Smooth muscle cell (in vitro differentiated cells): ENCODE measurements around the gene SPPL2B. TPM values are rescaled to one million over a fixed set of nuclear protein-coding genes. Genes with fewer than 3 reads are reported as not detected.

Experiments
- DNase-seq: peaks from one replicate; lab custom pipeline; 2025; ENCODE audit not compliant: unreplicated experiment; lab: John Stamatoyannopoulos, UW
- H2AFZ ChIP-seq: fragments of 200-600 bp; sonication (generic); 2 replicates; pipeline ENCODE4 v1.6.0; 2016; ENCODE audit warnings: antibody characterized with exemption, low read depth, mild to moderate bottlenecking
- H3F3A ChIP-seq: fragments of 200-600 bp; sonication (generic); 2 replicates; pipeline ENCODE4 v1.6.0; 2017; ENCODE audit warnings: antibody characterized with exemption, low read depth
- H3K27ac ChIP-seq: fragments of 200-600 bp; sonication (generic); 2 replicates; pipeline ENCODE4 v1.5.1; 2016; ENCODE audit warnings: low read depth, mild to moderate bottlenecking
- H3K27me3 ChIP-seq: fragments of 200-600 bp; sonication (generic); 2 replicates; pipeline ENCODE4 v1.6.1; 2016; ENCODE audit warnings: low read depth, mild to moderate bottlenecking
- H3K36me3 ChIP-seq: fragments of 200-600 bp; sonication (generic); 2 replicates; pipeline ENCODE4 v1.5.1; 2016; ENCODE audit warnings: low read depth
- H3K4me1 ChIP-seq: fragments of 200-600 bp; sonication (generic); 2 replicates; pipeline ENCODE4 v1.5.1; 2016; ENCODE audit warnings: low read depth
- H3K4me2 ChIP-seq: fragments of 200-600 bp; sonication (generic); 2 replicates; pipeline ENCODE4 v1.6.0; 2016; ENCODE audit warnings: mild to moderate bottlenecking
- H3K4me3 ChIP-seq: fragments of 200-600 bp; sonication (generic); 2 replicates; pipeline ENCODE4 v1.5.1; 2016; ENCODE audit warnings: mild to moderate bottlenecking
- H3K79me2 ChIP-seq: fragments of 200-600 bp; sonication (generic); 2 replicates; pipeline ENCODE4 v1.6.0; 2016; ENCODE audit warnings: low read depth, mild to moderate bottlenecking
- H3K9ac ChIP-seq: fragments of 200-600 bp; sonication (generic); 2 replicates; pipeline ENCODE4 v1.6.0; 2016; ENCODE audit warnings: low read depth
- H3K9me3 ChIP-seq: fragments of 200-600 bp; sonication (generic); replicated peaks from 2 replicates; pipeline ENCODE4 v1.5.1; 2016; ENCODE audit warnings: low read depth
- H4K20me1 ChIP-seq: fragments of 200-600 bp; sonication (generic); 2 replicates; pipeline ENCODE4 v1.6.0; 2016; ENCODE audit warnings: low read depth
- WGBS: methylation state at CpG from one replicate; pipeline ENCODE4 v1.1.7; 2016; ENCODE audit warnings: low lambda C conversion rate; 5-methylcytosine and 5-hydroxymethylcytosine counted together
- polyA plus RNA-seq: library from polyadenylated mRNA; unstranded; fragments of >200 nt; fragmentation: Nextera tagmentation; extraction: Ambion mirVana; gene quantifications from 2 replicates; pipeline ENCODE4 v1.2.1, GENCODE V29; 2016
- total RNA-seq: library from RNA; depleted of rRNA; stranded (reverse); fragments of >200 nt; gene quantifications from 2 replicates; pipeline ENCODE4 v1.2.3, GENCODE V29; 2014
- TF ChIP-seq, protein P1 (sequence below): fragments of 200-600 bp; sonication (generic); IDR thresholded peaks from 2 replicates; pipeline ENCODE4 v1.5.1; 2017; ENCODE audit warnings: borderline replicate concordance, mild to moderate bottlenecking, antibody characterized with exemption; ENCODE audit not compliant: insufficient read depth, poor library complexity, severe bottlenecking

Gene SPPL2B
- total and polyA plus RNA-seq, 2 experiments from 2014 or later = 53.6 to 54.7 TPM

DNA sequence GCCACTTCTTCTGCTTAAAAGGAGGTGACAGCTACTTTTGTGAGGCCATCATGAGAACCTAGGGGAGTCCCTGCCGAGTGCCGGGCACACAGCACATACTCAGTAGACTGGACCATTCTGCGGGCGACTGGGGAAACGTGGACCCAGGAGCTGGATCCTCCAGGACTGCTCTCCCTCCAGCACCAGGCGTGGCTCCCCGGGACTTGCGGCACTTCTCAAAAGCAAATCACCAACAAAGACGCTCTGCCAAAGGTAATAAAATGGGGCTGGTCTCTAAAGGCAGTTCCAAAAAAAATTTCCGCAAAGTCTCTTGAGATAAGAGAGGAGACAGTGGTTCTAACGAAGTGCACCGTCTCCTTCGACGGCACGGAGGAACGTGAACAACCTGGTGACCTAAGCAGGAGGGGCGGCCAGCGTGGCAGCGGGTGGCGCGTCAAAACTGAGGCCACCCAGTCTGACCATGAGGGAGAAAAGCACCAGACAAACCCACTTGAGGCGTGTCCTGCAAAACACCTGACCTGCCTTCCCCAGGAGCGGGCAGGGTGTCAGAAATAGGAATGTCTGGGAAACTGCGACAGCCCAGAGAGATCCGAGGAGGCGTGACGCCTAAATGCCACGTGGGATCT is 30.2 kb downstream of the SPPL2B start:
- Histone ChIP-seq H3K36me3 (no peaks in the 10 kb centered on the region), H3K9me3 (no peaks in the 10 kb centered on the region), H3K9ac (no peak overlapping the region), H3K4me1 (no peaks in the 10 kb centered on the region), H3K27ac (no peak overlapping the region), H3F3A (no peaks in the 10 kb centered on the region), H3K4me2 (no peak overlapping the region), H3K27me3 (peaks cover 26% of the 10 kb centered on the region), H4K20me1 (no peaks in the 10 kb centered on the region), H3K79me2 (no peaks in the 10 kb centered on the region), H2AFZ (no peak overlapping the region), H3K4me3 (no peak overlapping the region)
- TF ChIP-seq, protein P1, sequence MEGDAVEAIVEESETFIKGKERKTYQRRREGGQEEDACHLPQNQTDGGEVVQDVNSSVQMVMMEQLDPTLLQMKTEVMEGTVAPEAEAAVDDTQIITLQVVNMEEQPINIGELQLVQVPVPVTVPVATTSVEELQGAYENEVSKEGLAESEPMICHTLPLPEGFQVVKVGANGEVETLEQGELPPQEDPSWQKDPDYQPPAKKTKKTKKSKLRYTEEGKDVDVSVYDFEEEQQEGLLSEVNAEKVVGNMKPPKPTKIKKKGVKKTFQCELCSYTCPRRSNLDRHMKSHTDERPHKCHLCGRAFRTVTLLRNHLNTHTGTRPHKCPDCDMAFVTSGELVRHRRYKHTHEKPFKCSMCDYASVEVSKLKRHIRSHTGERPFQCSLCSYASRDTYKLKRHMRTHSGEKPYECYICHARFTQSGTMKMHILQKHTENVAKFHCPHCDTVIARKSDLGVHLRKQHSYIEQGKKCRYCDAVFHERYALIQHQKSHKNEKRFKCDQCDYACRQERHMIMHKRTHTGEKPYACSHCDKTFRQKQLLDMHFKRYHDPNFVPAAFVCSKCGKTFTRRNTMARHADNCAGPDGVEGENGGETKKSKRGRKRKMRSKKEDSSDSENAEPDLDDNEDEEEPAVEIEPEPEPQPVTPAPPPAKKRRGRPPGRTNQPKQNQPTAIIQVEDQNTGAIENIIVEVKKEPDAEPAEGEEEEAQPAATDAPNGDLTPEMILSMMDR = no peak
- 88% methylated on average over 28 of the region's 28 CpGs for WGBS
- no peak for DNase-seq

DNA sequence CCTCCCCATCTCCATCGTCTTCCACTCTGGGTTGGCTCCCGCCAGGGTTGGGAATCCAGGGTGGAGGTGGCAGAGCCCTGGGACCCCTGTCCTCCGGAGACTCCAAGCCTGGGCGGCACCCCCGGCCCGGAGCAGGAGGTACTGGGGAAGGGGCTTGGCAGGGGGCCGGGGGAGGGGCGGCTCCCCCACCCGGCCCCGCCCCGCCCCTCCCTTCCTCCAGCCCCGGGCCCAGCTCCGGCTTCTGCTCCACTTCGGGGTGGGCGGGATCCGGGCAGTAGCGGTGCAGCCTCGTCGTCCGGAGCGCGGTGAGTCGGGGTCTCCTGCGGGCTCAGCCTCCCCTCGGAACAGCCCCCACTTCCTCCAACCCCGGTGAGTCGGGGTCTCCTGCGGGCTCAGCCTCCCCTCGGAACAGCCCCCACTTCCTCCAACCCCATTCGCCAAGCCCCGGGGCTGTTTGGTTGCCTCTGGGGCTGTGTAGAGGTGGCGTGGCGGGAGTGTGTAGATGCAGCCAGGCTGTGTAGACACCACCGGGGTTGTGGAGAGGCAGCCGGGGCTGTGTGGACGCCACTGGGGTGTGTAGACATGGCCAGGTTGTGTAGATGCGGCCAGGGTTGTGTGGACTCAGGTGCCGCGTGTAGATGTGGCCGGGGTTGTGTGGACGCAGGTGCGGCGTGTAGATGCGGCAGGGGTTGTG is 31.7 kb downstream of the SPPL2B start, which contains the start of gene TMPRSS9:
Gene TMPRSS9, plus strand, starts transcription at position 274 of the 694 bp plus-strand sequence. CDS start 29,521 bp downstream, outside the sequence.
- H3K4me1 ChIP-seq = no peaks in the 10 kb centered on the region
- H3K4me2 ChIP-seq = no peak within 1 kb of the TSS
- no peak within 1 kb of the TSS for H3K27ac ChIP-seq
- H3F3A ChIP-seq = no peaks in the 10 kb centered on the region
- no peaks in the 10 kb centered on the region for H3K36me3 ChIP-seq
- no peaks in the 10 kb centered on the region for H4K20me1 ChIP-seq
- no peak within 1 kb of the TSS for H2AFZ ChIP-seq
- no peaks in the 10 kb centered on the region for H3K79me2 ChIP-seq
- H3K9ac ChIP-seq = no peak within 1 kb of the TSS
- peaks cover 26% of the 10 kb centered on the region for H3K27me3 ChIP-seq
- H3K4me3 ChIP-seq = no peak within 1 kb of the TSS
- H3K9me3 ChIP-seq = no peaks in the 10 kb centered on the region
- TF ChIP-seq, protein P1 = no peak
- DNase-seq = no peak
- WGBS = 69% methylated on average over 18 of the region's 44 CpGs

DNA sequence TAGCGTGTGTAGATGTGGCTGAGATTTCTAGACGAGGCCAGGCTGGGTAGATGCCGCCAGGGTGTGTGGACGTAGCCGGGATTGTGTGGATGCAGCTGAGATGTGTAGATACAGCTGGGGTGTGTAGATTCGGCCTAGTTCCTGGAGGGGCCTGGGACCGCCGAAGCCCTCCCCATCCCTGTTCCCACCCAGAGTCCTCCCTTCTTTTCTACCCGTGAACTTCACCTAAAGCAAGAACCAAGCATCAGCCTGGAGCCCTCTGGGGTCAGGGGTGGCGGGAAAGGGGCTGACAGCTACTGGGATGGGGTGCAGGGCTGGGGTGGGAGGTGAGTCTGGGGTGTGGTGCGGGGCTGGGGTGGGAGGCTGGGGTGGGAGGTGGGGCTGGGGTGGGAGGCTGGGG is 32.3 kb downstream of the SPPL2B start:
- Histone ChIP-seq H3K79me2 (no peaks in the 10 kb centered on the region), H4K20me1 (no peaks in the 10 kb centered on the region), H3K4me2 (no peak overlapping the region), H2AFZ (no peak overlapping the region), H3K36me3 (no peaks in the 10 kb centered on the region), H3K27me3 (peaks cover 26% of the 10 kb centered on the region), H3K27ac (no peak overlapping the region), H3K4me3 (no peak overlapping the region), H3K4me1 (no peaks in the 10 kb centered on the region), H3K9ac (no peak overlapping the region), H3K9me3 (no peaks in the 10 kb centered on the region), H3F3A (no peaks in the 10 kb centered on the region)
- no peak for DNase-seq
- TF ChIP-seq, protein P1 = no peak
- 92% methylated on average over 9 of the region's 11 CpGs for WGBS
